Endothelial cell (in vitro differentiated cells): ENCODE measurements around the gene ORC2. TPM values are rescaled to one million over a fixed set of nuclear protein-coding genes. Genes with fewer than 3 reads are reported as not detected.

Experiments
- DNase-seq: peaks from one replicate; pipeline ENCODE4 v3.0.0; 2021; ENCODE audit warnings: low spot score
- H3K27ac Mint-ChIP-seq: one replicate; pipeline ENCODE4 v1.8.0; 2021; ENCODE audit warnings: mixed read lengths, inconsistent platforms; ENCODE audit not compliant: unreplicated experiment
- H3K27me3 Mint-ChIP-seq: one replicate; pipeline ENCODE4 v1.8.0; 2021; ENCODE audit warnings: mild to moderate bottlenecking, moderate library complexity, mixed read lengths, inconsistent platforms; ENCODE audit not compliant: unreplicated experiment
- H3K36me3 Mint-ChIP-seq: one replicate; pipeline ENCODE4 v1.8.0; 2021; ENCODE audit warnings: mild to moderate bottlenecking, low read depth, mixed read lengths, inconsistent platforms; ENCODE audit not compliant: unreplicated experiment
- H3K4me1 Mint-ChIP-seq: one replicate; pipeline ENCODE4 v1.8.0; 2021; ENCODE audit warnings: mild to moderate bottlenecking, mixed read lengths, inconsistent platforms; ENCODE audit not compliant: unreplicated experiment
- H3K4me3 Mint-ChIP-seq: one replicate; pipeline ENCODE4 v1.8.0; 2021; ENCODE audit warnings: mild to moderate bottlenecking, mixed read lengths, inconsistent platforms; ENCODE audit not compliant: unreplicated experiment
- H3K9me3 Mint-ChIP-seq: one replicate; pipeline ENCODE4 v1.8.0; 2021; ENCODE audit warnings: mixed read lengths, inconsistent platforms; ENCODE audit not compliant: unreplicated experiment
- long read RNA-seq: library from polyadenylated mRNA; unstranded; transcript quantifications from one replicate; pipeline ENCODE4 v2.0.0, GENCODE V29; 2020; ENCODE audit not compliant: unreplicated experiment
- total RNA-seq: library from RNA; stranded (reverse); fragmentation: NEBNext Ultra II Directional; extraction: Animal tissue kit (Norgen Biotek cat#: 25700); gene quantifications from one replicate; pipeline ENCODE4 v1.2.1, GENCODE V29; 2021; ENCODE audit not compliant: unreplicated experiment
- TF ChIP-seq, protein P1 (sequence below): fragments of 200-600 bp; sonication (generic); IDR thresholded peaks from one replicate; pipeline ENCODE4 v1.5.0; 2021; ENCODE audit warnings: antibody characterized with exemption; ENCODE audit not compliant: unreplicated experiment

The ORC2 gene
- total RNA-seq: 57.6 TPM
- long read RNA-seq, full-length matches to known transcripts: 3 of 11 reads
- long read RNA-seq, partial matches to known transcripts: 2 of 11 reads
- long read RNA-seq, other reads (novel, unspliced or antisense): 6 of 11 reads

- Mint-ChIP-seq H3K27ac (peak within 1 kb of the TSS; percentile 93), H3K4me3 (peak within 1 kb of the TSS; percentile 98), H3K4me1 (peaks cover 54% of the 10 kb centered on the region), H3K9me3 (no peaks in the 10 kb centered on the region), H3K27me3 (peaks cover 4% of the 10 kb centered on the region), H3K36me3 (peaks cover 19% of the 10 kb centered on the region)
- peak; percentile 94 for DNase-seq
- TF ChIP-seq, protein P1, sequence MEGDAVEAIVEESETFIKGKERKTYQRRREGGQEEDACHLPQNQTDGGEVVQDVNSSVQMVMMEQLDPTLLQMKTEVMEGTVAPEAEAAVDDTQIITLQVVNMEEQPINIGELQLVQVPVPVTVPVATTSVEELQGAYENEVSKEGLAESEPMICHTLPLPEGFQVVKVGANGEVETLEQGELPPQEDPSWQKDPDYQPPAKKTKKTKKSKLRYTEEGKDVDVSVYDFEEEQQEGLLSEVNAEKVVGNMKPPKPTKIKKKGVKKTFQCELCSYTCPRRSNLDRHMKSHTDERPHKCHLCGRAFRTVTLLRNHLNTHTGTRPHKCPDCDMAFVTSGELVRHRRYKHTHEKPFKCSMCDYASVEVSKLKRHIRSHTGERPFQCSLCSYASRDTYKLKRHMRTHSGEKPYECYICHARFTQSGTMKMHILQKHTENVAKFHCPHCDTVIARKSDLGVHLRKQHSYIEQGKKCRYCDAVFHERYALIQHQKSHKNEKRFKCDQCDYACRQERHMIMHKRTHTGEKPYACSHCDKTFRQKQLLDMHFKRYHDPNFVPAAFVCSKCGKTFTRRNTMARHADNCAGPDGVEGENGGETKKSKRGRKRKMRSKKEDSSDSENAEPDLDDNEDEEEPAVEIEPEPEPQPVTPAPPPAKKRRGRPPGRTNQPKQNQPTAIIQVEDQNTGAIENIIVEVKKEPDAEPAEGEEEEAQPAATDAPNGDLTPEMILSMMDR: peak; percentile 78
Measured at GRCh38 chr2:200963124-200963917, at the start of gene ORC2. Gene ORC2 (minus strand): TSS chr2:200963660. CDS start chr2:200958123, 5,537 bp downstream.

DNA sequence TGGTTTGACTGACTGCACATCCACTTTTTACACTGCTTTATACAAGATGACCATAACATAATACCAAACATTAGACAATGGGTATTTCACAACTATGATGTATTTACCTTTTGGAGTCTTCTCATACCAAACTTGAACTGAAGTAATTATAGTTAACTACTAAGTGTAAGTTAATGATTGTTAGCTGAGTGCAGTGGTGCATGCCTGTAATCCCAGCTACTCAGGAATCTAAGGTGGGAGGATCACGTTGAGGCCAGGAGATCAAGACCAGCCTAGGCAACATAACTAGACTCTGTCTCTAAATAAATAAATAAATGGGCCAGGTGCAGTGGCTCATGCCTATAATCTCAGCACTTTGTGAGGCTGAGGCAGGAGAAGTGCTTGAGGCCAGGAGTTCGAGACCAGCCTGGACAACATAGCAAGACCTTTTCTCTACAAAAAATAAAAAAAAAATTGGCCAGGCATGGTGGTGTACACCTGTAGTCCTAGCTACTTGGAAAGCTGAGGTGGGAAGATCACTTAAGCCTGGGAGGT is 44.9 kb upstream of the ORC2 start:
- H3K9me3 Mint-ChIP-seq: no peaks in the 10 kb centered on the region
- TF ChIP-seq, protein P1: no peak
- peaks cover 10% of the 10 kb centered on the region for H3K36me3 Mint-ChIP-seq
- H3K27ac Mint-ChIP-seq: no peak overlapping the region
- no peaks in the 10 kb centered on the region for H3K27me3 Mint-ChIP-seq
- H3K4me3 Mint-ChIP-seq: no peak overlapping the region
- no peak for DNase-seq
- H3K4me1 Mint-ChIP-seq: no peaks in the 10 kb centered on the region

- TF ChIP-seq, protein P1: no peak
- H3K9me3 Mint-ChIP-seq: no peaks in the 10 kb centered on the region
- no peak for DNase-seq
- peaks cover 10% of the 10 kb centered on the region for H3K36me3 Mint-ChIP-seq
- no peak overlapping the region for H3K4me3 Mint-ChIP-seq
- H3K4me1 Mint-ChIP-seq: no peaks in the 10 kb centered on the region
- H3K27ac Mint-ChIP-seq: no peak overlapping the region
- no peaks in the 10 kb centered on the region for H3K27me3 Mint-ChIP-seq
Measured at GRCh38 chr2:201007584-201007998, 44.1 kb upstream of the ORC2 start.

GRCh38 chr2:201006704-201007103 is 43.2 kb upstream of the ORC2 start:
- Mint-ChIP-seq H3K27me3 (no peaks in the 10 kb centered on the region), H3K4me3 (no peak overlapping the region), H3K36me3 (peaks cover 10% of the 10 kb centered on the region), H3K4me1 (no peaks in the 10 kb centered on the region), H3K9me3 (no peaks in the 10 kb centered on the region), H3K27ac (no peak overlapping the region)
- DNase-seq: no peak
- TF ChIP-seq, protein P1: no peak

DNA sequence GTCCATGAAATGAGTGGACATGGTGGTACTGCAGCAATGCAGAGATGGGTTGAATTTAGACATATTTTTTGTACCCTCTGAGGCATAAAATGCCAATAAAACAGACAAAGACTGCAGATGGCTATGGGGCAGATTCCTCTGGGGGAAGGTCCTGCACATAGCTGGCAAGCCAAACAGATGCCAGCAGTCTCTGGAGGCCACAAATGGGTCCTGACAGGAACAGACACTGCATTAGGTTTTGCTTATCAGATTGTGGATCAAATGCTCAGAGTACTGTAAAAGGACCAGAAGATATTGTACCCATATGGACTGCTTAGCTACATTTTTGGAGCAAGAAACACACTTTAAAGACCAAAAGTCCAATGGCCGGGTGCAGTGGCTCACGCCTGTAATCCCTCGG is 40.9 kb upstream of the ORC2 start:
- Mint-ChIP-seq H3K36me3 (peaks cover 10% of the 10 kb centered on the region), H3K4me3 (no peak overlapping the region), H3K4me1 (no peaks in the 10 kb centered on the region), H3K27ac (no peak overlapping the region), H3K27me3 (no peaks in the 10 kb centered on the region), H3K9me3 (no peaks in the 10 kb centered on the region)
- TF ChIP-seq, protein P1: no peak
- no peak for DNase-seq
